ENCODE measurements around the gene SEL1L3.

GRCh38 chr4:25702848-25703247 is 159.9 kb downstream of the SEL1L3 start:
- TF ChIP-seq CTCF (conservative IDR thresholded peaks at IDR 0.05 in 1 of 2, IDR thresholded peaks at IDR 0.05 in 1 of 2; ENCODE audit: low read depth in 1 of 2, low read length in 2 of 2) = peak in 1 of 2 donors; percentile 19
- no peak for TF ChIP-seq EZH2 (IDR thresholded peaks at IDR 0.05; ENCODE audit: low read length, missing control alignments)
